Tibial artery (tissue), 4 donors: ENCODE data around the gene DNASE1L3.

Experiments used
- DNase-seq, 2 donors: peaks; one replicate each; pipeline ENCODE4 v3.0.0-alpha.2; 2019
- H3K27ac ChIP-seq, 2 donors: fragments of 200-600 bp; sonication (generic) in 1 of 2; 1 replicate in 1 of 2; 2 replicates in 1 of 2; pipeline ENCODE4 v1.5.1; 2018 to 2019; ENCODE audit warnings: mild to moderate bottlenecking in 1 of 2
- H3K27me3 ChIP-seq, 2 donors: fragments of 200-600 bp; sonication (generic) in 1 of 2; one replicate each; pipeline versions ENCODE4 v1.5.1 to v1.6.0; 2016 to 2019
- H3K36me3 ChIP-seq, 3 donors: fragments of 200-600 bp; sonication (generic) in 2 of 3; one replicate each; pipeline ENCODE4 v1.5.1; 2016 to 2019; ENCODE audit warnings: mild to moderate bottlenecking in 2 of 3
- H3K4me1 ChIP-seq, 4 donors: fragments of 200-600 bp; sonication (generic) in 2 of 4; 1 replicate in 3 of 4; 2 replicates in 1 of 4; pipeline ENCODE4 v1.5.1; 2016 to 2019
- H3K4me3 ChIP-seq, 2 donors: fragments of 200-600 bp; sonication (generic) in 1 of 2; 1 replicate in 1 of 2; 2 replicates in 1 of 2; pipeline ENCODE4 v1.5.1; 2018 to 2019; ENCODE audit warnings: mild to moderate bottlenecking in 2 of 2
- H3K9me3 ChIP-seq, 3 donors: fragments of 200-600 bp; sonication (generic) in 1 of 3; one replicate each; pipeline ENCODE4 v1.5.1; 2016 to 2019
- intact Hi-C: fragments of 100-400 bp; cut with DNase I; formaldehyde crosslinking; loops from one replicate; pipeline ENCODE4 v1.15.0; 2023; ENCODE audit warnings: low total_unique reads
- TF ChIP-seq, protein P1 (sequence below), 2 experiments: fragments of 200-600 bp in 1 of 2; fragments of 450-650 bp in 1 of 2; IDR thresholded peaks; one replicate each; pipeline ENCODE4 v1.5.1; 2017 to 2019; ENCODE audit warnings: antibody characterized with exemption in 2 of 2, mild to moderate bottlenecking in 1 of 2, moderate library complexity in 1 of 2

DNASE1L3 gene

GRCh38 chr3:58179235-58180098, 31.3 kb downstream of the DNASE1L3 start:
- H3K4me1 ChIP-seq: peaks cover 0 to 31% (median 26%) of the 10 kb centered on the region in 4 donors
- TF ChIP-seq, protein P1, sequence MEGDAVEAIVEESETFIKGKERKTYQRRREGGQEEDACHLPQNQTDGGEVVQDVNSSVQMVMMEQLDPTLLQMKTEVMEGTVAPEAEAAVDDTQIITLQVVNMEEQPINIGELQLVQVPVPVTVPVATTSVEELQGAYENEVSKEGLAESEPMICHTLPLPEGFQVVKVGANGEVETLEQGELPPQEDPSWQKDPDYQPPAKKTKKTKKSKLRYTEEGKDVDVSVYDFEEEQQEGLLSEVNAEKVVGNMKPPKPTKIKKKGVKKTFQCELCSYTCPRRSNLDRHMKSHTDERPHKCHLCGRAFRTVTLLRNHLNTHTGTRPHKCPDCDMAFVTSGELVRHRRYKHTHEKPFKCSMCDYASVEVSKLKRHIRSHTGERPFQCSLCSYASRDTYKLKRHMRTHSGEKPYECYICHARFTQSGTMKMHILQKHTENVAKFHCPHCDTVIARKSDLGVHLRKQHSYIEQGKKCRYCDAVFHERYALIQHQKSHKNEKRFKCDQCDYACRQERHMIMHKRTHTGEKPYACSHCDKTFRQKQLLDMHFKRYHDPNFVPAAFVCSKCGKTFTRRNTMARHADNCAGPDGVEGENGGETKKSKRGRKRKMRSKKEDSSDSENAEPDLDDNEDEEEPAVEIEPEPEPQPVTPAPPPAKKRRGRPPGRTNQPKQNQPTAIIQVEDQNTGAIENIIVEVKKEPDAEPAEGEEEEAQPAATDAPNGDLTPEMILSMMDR (IDR thresholded peaks at IDR 0.05): no peak
- H3K27me3 ChIP-seq: no peaks in the 10 kb centered on the region
- intact Hi-C loops: loop anchor here (2.0 to 5.0 kb wide), 2 partner anchors 37 to 118 kb away; no protein-coding TSS in a partner anchor
- DNase-seq: no peak
- no peak overlapping the region for H3K4me3 ChIP-seq
- no peaks in the 10 kb centered on the region for H3K36me3 ChIP-seq
- no peak overlapping the region for H3K27ac ChIP-seq
- H3K9me3 ChIP-seq: no peaks in the 10 kb centered on the region

- intact Hi-C loops: loop anchor here (2.0 to 5.0 kb wide), 2 partner anchors 38 to 119 kb away; no protein-coding TSS in a partner anchor
- no peaks in the 10 kb centered on the region for H3K27me3 ChIP-seq
- H3K36me3 ChIP-seq: no peaks in the 10 kb centered on the region
- no peaks in the 10 kb centered on the region for H3K9me3 ChIP-seq
- TF ChIP-seq, protein P1 (IDR thresholded peaks at IDR 0.05): no peak
- H3K27ac ChIP-seq: no peak overlapping the region
- peaks cover 0 to 35% (median 26%) of the 10 kb centered on the region in 4 donors for H3K4me1 ChIP-seq
- no peak overlapping the region for H3K4me3 ChIP-seq
- DNase-seq: no peak
Observed at GRCh38 chr3:58178528-58179234, 32.1 kb downstream of the DNASE1L3 start.

DNA sequence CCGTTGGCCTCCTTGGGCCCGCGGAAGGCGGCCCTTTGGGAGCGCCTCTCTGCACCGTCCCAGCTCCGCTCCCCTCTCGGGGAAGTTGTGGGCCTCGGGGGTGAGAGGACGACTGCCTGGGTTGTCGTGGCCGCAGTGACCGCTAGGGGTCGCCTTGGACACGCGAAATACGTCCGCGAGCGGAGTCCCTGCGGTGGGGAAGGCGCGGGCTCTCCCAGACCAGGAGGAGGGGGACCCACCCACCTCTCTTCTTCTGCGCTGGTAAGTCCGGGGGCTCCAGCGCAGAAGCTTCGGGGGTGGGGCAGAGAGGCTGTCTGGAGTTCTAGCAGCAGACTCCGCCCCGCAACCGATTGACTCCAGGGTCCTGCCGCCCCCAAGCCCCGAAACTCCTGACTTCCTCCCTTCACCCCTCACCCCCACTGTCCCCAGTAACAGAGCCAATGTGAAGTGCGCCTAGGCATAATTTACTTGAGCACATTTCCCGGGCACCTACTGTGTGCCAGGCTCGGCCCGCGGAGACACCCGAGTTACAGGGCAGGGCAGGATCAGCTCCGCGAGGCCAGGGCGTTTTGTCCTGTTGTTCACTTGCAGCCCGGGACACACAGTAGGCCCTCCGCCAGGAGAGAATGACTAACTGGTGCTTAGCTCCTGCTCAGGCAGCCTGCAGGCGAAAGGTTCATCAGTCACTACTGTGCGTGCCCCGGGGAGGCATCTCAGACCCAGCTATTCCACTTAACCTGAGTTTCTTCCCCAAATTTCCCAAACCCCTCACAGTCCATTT, 32.8 kb downstream of the DNASE1L3 start:
- DNase-seq: peak; percentile 85 to 93
- intact Hi-C loops: loop anchor here (2.0 to 5.0 kb wide), 2 partner anchors 39 to 119 kb away; no protein-coding TSS in a partner anchor
- no peaks in the 10 kb centered on the region for H3K27me3 ChIP-seq
- no peaks in the 10 kb centered on the region for H3K9me3 ChIP-seq
- no peaks in the 10 kb centered on the region for H3K36me3 ChIP-seq
- peak overlapping the region in 1 of 2 donors; percentile 2 for H3K27ac ChIP-seq
- TF ChIP-seq, protein P1 (IDR thresholded peaks at IDR 0.05): peak; percentile 91 to 93
- peaks cover 0 to 35% (median 26%) of the 10 kb centered on the region in 4 donors for H3K4me1 ChIP-seq
- peak overlapping the region; percentile 39 to 56 for H3K4me3 ChIP-seq

GRCh38 chr3:58176827-58177489, 33.8 kb downstream of the DNASE1L3 start:
- peaks cover 0 to 1% (median 0%) of the 10 kb centered on the region in 3 donors for H3K36me3 ChIP-seq
- H3K4me3 ChIP-seq: no peak overlapping the region
- no peaks in the 10 kb centered on the region for H3K9me3 ChIP-seq
- intact Hi-C loops: loop anchor here (5.0 kb wide), 1 partner anchor 120 kb away; no protein-coding TSS in a partner anchor
- peaks cover 0 to 35% (median 26%) of the 10 kb centered on the region in 4 donors for H3K4me1 ChIP-seq
- no peak for DNase-seq
- no peaks in the 10 kb centered on the region for H3K27me3 ChIP-seq
- TF ChIP-seq, protein P1 (IDR thresholded peaks at IDR 0.05): no peak
- H3K27ac ChIP-seq: no peak overlapping the region

GRCh38 chr3:58176185-58176530, 34.6 kb downstream of the DNASE1L3 start:
- Histone ChIP-seq H3K27me3 (no peaks in the 10 kb centered on the region), H3K27ac (no peak overlapping the region), H3K4me3 (no peak overlapping the region), H3K36me3 (peaks cover under 1 to 9% (median 6%) of the 10 kb centered on the region in 3 donors), H3K4me1 (peaks cover 0 to 35% (median 26%) of the 10 kb centered on the region in 4 donors), H3K9me3 (no peaks in the 10 kb centered on the region)
- intact Hi-C loops: loop anchor here (5.0 kb wide), 1 partner anchor 121 kb away; no protein-coding TSS in a partner anchor
- TF ChIP-seq, protein P1 (IDR thresholded peaks at IDR 0.05): no peak
- DNase-seq: no peak
